A204.1 (cell line): ENCODE data around the gene XRN2.
"Not testable (repeated sequence)": the region's sequence is repeated elsewhere in the genome, so short reads cannot be mapped to it uniquely, and the experiment has no call there.

Experiments used
- FAIRE-seq: peaks from 2 replicates; lab custom pipeline; 2012; peaks lifted over from hg19 to GRCh38; lab: Jason Lieb, UNC

Gene XRN2

DNA sequence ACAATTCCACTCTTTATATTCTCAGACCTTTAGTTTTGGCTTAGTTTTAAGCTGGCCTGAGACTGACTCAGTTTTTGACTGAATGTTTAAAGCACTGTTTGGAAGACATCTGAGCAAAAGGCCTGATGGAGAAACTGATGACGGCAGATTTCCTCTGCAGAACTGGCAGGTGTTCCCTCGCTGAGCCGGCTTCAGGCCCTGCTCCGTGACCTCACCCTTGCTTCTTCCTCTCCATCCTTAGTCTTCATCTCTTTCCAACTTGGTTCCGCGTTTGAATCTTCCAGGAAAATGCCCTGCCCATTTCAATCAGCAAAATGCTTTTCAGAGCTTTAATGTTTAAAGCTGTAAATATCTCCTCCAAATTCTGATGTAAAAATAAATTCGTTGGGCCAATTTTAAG, 87.6 kb downstream of the XRN2 start:
- no peak for FAIRE-seq

DNA sequence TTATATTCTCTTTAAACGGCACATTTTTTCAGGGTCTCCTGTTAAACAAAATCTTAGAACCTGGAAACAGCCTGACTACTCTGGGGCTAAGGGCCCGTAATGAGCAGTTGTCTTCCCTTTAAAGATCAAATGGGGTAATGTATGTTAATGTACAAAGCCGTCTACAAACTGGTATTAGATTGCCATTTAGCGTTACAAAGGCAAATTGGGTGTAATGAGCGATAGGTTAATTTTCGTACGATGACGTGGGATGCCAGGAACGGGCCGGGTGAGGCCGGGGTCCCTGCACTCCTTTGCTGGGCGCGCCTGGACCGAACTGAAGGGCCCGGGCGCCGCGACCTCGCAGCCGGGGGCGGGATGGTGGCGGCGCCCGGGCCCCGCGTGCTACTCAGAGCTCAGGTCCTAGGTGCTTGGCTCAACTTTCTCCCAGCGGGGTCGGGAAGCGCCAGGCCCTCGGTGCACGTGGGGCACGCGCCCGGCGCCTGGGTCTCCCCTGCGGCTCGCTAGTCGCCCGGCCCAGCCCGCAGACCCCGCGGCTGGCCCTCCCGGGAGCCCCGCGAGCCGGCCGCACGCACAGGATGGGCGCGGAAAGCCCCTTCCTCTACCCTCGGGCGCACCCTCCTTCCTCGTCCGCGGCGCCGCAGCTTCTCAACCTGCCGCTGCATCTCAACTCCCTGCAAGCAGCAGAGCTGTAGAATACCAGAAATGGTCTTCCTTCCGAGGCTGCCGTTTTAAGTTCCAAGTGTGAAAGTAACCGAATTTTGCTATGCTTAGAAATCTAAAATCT, 88.2 kb downstream of the XRN2 start:
- FAIRE-seq, result no peak

DNA sequence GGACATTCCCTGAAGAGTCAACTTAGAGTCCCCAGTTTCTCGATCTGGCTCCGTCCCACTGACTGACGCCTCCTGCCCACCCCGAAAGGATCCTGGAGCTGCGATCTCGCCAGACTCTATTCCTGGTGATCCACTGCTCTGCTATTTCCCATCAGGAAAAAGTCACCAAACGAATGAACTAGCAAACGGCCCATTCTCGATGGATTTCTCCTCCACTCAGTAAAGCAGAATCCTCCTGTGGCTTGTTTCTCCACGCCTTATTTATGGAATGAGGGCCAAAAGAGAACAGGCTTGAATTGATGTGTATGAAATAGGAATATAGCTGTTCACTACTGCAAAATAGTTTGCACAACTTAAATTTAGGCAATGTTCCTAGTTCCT, 88.8 kb downstream of the XRN2 start:
- FAIRE-seq, result no peak

DNA sequence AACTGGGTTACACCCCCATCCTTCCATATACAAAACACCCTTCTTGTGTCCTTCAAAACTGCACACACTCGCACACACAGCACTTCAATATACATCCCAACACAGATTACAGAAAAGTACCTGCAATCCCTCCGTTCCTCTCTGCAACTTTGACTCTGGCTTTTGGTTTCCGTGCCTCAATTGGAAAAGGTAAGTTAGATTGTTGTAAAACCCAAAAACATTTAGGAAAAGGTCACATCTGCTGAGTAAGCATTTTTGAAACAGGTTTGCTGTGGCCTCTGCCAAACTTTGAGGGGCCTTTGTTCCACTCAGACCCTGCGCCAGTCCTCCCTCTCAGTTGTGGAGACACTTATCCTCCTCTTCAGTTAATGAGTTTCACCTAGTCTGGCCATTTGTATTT, 90.0 kb downstream of the XRN2 start:
- FAIRE-seq, result no peak

DNA sequence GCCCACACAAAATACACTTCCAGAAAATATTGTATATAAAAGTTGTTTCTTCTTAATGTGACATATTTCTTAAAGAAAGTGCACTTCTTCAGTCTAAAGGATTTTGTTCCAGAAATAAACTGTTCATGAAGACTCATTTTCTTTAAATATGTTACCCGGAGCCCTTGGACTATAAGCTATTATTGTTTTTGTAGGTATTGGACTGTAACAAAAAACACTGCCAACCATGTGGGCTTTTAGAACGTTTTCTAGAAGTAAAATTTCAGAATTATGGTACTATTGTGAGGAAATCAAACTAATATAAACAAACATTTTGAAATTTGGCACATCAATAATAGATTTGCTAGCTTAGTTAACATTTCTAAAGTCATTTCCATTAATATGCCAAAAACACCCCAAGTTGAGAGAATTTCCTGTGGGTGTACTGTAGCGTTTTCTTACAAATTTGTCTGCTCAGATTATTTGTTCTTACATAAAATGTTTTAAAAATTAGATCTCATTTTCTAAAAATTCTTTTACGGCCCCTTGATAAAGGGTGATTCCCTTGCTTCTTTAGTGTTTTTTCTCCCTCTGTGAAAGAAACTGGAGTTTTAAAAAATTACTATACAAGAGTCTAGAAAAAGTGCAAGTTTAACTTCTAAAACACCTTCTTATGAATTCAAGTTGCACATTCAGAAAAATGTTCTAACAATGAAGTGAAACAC, 90.8 kb downstream of the XRN2 start:
- no peak for FAIRE-seq

DNA sequence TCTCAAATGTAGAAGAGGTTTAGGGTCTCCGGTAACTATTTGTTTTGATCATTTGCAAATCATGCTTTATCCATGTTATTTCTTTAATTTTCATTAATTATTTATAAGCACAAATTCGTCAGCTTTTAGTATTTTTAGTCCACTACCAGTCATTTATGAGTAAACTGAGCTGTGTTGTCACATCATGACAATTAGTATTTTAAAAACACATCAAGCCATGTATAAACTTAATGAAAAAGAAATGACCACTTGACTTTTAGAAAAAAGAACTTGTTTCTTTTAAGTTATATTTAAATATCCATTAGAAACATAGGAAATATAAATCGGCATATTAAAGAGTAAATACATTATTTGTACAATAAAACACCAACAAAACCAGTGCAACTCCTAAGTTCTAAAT, 91.4 kb downstream of the XRN2 start:
- FAIRE-seq, result peak; percentile 63

DNA sequence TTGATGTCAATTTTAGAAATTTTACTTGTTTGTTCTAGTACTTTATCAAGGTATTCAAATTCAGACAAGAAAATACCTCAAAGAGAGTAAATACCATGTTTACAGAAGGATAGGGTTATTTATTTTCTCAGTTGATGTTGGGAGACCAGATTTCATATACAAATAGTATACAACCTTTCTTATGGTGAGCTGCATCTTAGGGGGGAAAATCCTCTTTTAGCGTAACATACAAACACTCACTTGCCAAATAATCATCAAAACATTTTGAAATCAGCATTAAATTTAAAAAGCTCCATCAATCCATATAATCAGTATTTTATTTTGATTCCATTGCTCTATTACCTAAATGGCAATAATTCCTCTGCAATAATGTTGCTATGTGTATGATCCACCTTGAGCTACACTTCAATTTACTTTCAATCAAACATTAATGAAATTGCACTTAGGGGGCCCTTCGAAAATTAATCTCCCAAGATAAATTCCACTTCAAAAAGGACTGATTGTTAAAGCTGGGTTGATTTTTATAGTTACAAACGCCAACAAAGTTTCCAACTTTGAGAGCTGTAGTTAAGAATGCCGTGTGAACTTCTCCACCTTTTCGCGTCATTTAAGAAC, 92.0 kb downstream of the XRN2 start:
- no peak for FAIRE-seq

DNA sequence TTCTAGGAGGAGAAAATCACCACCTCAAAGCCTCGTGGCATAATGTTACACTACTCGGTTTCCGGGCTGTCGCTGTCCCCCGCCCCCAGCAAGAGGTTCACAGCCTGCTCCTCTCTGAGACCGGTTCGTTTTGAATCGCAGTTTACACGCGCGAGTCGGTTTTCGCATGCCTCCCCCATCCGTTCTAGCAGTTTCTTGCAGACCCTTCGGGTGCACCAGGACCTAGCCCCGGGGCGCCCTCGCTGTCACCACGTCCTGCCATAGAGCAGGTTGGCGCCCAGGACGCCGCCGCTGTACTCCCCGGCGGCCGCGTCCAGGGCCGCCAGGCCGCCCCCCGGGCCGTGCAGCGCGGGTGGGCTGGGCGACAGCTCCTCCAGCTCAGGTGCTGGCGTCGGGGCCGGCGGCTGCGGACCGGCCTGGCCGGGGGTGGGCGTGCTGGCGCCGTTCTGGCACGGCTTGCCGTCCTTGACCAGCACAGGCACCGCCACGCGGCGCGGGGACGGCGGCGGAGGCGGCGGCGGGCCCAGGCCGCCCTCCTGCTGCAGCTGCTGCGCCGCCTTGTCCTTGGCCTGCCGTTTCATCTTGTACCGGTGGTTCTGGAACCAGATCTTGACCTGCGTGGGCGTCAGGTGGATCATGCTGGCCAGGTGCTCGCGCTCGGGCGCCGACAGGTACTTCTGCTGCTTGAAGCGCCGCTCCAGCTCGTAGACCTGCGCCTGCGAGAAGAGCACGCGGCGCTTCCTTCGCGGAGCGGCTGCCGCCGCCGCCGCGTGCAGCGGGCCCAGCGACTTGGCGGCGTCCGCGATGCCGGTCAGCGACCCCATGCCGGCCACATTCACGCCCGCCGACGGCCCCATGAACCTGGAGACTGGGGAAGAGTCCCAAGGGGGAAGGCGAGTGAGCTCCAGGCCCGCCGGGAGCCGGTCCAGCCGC, 92.8 kb downstream of the XRN2 start:
- no peak for FAIRE-seq

DNA sequence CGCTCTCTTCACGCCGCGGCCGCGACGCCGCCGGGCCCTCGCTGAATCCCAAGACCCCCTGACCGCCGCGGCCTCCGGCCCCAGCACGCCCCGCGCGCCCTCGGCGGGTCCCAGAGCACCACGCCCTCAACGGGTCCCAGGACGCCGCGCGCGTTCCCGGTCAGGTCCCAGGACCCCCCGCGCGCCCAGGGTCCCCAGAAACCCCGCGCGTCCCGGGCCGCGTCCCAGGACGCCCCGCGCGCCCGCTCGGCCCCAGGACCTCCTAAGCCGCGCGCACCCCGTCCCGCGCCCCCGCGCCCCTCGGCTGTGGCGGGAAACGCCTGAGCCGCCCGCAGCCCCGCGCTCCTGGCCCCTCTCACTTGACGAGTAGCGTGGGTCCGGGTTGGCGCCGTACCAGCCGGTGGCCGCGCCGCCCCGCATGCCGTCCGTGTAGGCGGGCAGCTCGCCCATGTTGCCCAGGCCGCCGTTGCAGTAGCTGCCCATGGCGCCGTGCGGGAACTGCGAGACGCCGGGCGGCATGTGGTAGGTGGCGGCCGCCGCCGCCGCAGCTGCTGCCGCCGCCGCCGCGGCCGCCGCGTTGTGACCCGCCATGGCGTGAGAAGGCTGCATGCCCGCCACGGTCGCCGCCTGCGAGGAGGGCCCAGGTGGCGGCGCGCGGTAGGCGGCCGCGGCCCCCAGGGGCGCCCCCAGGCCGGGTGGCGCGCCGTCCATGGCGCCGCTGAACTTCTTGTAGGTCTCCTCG, 93.6 kb downstream of the XRN2 start:
- FAIRE-seq, result no peak

DNA sequence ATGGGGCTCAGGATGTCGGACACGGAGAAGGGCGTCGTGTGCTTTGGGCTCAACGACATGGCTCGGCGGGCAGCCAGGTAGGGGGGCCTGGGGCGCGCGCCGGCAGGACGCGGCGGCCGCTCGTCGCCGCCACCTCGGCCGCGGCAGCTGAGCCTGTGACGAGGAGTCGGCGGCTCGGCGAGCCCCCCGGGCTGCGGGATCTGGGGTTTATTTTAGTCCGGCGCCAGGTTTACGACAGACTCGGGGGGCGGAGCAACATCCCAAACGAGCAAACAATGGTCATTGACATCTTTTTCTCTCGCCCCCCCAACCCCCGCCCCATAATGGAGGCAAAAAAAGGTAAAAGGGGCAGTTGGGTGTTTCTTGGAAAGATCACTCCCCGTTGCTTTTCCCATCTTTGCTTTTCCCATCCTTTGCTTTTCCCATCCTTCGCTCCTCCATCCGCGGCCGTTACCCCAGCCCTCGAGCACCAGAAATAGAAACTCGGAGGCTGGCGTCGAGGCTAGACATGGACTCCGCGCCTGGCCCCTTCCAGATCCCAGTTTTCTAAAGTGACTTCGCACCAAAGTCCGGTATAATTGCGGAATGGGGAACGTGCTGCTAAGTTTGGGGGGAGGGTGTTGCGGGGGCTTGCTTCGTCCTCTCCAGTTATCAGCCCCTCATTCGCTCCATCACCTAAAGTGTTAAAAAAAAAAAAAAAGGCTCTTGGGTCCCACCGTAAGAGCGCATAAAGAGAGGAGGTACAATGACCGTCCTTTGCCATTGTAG, 94.4 kb downstream of the XRN2 start, which contains the start of gene NKX2-4:
NKX2-4 (minus strand) TSS at position 186 of the 768 bp plus-strand sequence; CDS start at position 59, 127 bp downstream.
- FAIRE-seq, result no peak

DNA sequence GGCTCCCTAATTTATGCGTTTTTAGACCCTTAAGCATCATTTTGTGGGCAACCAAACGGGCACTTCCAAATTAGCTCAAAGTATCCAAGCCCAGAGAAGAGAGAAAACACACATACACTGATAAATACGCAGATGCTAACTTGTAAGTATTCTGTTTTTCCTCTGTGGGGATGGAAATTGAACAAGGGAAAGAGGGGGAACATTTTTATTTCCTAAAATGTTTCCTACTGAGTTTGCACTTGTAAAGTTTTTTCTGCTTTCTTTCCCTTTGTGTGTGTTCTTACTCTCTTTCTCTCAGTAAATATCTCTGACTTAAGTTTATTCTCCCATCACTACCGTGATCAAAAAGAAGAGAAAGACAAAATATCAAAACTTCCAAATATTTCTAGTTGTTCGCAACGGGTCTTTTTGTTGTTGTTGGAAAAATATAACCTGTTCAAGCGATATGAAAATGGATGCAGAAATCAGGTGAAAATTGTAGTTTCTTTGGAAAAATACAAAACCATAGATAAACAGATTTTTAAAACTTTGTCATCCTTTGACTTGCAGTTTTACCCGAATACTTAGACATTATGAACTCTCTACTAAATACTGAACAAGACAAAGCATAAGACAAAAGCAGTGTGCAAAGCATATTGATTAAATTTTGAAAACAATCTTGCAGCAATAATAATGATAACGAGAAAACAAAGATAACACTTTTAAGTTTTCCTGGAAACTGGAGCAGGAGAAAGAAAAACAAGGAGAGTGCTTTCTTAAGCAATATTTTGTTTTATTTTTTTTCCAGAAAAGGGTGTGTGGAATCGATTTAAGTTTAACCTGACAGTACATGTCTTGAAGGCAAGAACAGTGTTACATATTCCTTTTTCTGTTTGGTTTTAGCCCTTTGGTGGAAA, 95.2 kb downstream of the XRN2 start:
- FAIRE-seq, result no peak

DNA sequence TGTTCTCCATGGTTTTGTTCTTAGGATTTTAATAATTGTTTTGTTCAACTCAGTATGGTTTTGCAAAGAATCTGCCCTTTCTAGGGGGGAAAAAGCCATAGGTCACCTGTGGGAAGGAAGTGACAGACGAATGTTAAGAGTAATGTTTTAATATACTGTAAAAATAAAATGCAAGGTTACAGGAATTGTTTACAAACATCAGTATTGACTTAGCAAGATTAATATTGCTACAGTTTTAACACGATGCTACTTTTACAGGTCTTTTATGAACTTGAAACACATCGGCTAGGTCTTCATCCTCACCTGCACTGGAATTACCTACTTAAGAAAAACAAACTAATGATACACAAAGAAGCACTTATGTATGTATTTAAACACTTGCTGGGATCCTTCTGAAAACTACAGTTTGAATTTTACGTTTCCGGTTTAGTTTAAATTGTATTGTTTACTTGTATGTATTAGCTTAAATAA, 95.9 kb downstream of the XRN2 start:
- FAIRE-seq, result no peak

DNA sequence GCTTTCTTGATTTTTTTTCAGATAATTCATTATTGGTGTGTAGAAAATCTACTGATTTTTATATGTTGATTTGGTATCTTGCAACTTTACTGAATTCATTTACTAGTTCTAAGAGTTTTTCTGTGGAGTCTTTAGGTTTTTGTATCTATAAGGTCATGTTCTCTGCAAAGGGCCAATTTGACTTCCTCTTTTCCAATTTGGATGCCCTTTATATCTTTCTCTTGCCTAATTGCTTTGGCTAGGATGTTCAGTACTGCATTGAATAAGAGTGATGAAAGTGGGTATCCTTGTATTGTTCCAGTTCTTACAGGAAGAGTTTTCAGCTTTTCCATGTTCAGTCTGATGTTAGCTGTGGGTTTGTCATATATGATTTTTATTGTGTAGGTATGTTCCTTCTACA, 108.6 kb downstream of the XRN2 start:
- no peak for FAIRE-seq

DNA sequence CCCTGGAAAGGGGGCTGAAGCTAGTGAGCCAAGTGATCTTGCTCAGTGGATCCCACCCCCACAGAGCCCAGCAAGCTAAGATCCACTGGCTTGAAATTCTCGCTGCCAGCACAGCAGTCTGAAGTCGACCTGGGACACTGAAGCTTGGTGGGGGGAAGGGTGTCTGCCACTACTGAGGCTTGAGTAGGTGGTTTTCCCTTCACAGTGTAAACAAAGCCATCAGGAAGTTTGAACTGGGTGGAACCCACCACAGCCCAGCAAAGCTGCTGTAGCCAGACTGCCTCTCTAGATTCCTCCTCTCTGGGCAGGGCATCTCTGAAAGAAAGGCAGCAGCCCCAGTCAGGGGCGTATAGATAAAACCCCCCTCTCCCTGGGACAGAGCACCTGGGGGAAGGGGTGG, 110.9 kb downstream of the XRN2 start:
- not testable (repeated sequence) for FAIRE-seq

DNA sequence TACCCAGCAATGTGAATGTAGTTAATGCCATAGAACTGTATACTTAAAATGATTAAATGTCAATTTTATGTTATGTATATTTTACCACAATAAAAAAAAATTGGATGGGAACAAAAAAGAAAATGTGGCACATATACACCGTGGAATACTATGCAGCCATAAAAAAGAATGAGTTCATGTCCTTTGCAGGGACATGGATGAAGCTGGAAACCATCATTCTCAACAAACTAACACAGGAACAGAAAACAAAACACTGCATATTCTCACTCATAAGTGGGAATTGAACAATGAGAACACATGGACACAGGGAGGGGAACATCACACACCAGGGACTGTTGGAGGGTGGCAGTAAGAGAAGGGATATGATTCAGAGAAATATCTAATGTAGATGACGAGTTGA, 116.0 kb downstream of the XRN2 start:
- FAIRE-seq, result not testable (repeated sequence)

DNA sequence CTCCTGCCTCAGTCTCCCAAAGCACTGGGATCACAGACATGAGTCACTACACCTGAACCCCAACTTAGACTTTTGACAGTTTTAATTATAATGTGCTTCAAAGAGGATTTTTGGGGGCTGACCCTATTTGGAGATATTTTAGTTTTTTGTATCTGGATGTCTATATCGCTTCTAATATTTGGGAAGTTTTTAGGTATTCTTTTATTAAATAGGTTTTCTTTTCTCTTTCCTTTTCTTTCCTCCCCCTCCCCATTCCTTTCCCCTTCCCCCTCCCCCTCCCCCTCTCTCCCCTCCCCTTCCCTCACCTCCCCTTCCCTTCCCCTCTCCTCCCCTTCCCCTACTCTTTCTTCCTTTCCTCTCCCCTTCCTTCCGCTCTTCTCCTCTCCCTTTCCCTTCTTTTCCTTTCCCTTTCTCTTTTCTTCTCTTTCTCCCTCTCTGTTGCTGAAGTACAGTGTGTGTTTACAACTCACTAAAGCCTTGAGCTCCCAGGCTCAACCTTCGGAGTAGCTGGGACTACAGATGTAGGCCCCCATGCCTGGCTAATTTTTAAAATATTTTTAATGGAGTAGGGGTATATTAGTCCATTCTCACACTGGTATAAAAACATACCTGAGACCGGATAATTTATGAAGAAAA, 118.6 kb downstream of the XRN2 start:
- FAIRE-seq, result no peak

DNA sequence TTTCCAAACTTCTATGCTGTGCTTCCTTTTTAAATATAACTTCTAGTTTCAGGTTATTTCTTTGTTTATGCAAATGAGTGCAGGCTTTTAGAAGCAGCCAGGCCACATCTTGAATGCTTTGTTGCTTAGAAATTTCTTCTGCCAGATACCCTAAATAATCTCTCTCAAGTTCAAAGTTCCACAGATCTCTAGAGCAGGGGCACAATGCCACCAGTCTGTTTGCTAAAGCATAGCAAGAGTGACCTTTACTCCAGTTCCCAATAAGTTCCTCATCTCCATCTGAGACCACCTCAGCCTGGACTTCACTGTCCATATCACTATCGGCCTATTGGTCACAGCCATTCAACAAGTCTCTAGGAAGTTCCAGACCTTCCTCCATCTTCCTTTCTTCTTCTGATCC, 120.6 kb downstream of the XRN2 start:
- FAIRE-seq, result not testable (repeated sequence)

DNA sequence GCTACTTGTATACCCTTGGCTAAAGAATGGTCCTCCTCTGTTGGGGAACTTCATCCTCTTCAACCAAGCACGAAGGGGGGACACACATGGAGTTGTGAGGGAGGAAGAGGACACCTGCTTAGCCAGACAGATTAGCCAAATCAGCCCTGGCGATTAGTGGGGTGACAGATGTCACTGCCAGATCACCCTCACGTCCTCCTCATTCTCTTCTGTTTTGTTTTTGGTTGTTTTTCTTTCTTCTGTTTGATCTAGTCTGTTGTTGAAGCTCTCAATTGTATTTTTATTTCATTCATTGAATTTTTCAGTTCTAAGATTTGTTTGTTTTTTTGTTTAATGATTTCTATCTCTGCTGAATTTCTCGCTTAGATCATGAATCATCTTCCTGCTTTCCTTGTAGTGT, 121.7 kb downstream of the XRN2 start:
- no peak for FAIRE-seq

DNA sequence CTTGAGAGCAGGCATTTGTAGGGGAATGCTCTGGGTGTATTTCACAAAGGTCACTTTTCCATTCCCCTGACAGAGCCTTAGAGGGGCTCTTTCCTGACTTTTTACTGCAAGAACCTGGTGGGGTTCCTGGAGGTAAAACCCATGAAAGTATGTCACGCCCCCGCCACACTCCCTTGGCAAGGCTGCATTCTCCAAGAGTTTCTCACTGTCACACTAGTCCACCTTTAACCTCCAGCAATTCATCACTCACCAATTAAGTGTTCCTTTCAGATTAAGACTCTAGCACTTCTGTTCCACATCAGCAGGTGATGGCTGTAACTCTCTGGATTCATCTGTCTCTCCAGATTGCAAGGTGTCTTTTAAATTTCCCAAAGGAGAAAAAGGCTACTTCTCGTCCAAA, 126.9 kb downstream of the XRN2 start:
- no peak for FAIRE-seq
